Stimulated activated CD4-positive, alpha-beta T cell treated with anti-CD3 and anti-CD28 coated beads, Interleukin-15, amount 100 ng/mL, for 1 hour (primary cell): ENCODE results near the gene EGLN1.
A peak's percentile ranks its signal among the peaks of the same experiment; 100 is the strongest.
"Not testable (repeated sequence)": the region's sequence is repeated elsewhere in the genome, so short reads cannot be mapped to it uniquely, and the experiment has no call there.

Source experiments
- DNase-seq, 2 donors: peaks; one replicate each; pipeline ENCODE4 v3.0.0-alpha.2; 2020; ENCODE audit warnings: low read depth in 1 of 2, low spot score in 1 of 2

The EGLN1 gene

GRCh38 chr1:231421971-231422797, at the start of gene EGLN1:
Gene EGLN1, minus strand, starts transcription at chr1:231422287. Its CDS starts 399 bp downstream, at chr1:231421888.
- peak; percentile 69 to 75 for DNase-seq

- not testable (repeated sequence) for DNase-seq
These were observed 49.4 kb upstream of the EGLN1 start for GRCh38 chr1:231471500-231471899.

- DNase-seq: not testable (repeated sequence)
These were observed 48.9 kb upstream of the EGLN1 start for GRCh38 chr1:231471027-231471426.

GRCh38 chr1:231467986-231468385, 45.9 kb upstream of the EGLN1 start:
- DNase-seq: no peak

- no peak for DNase-seq
These were observed 43.0 kb upstream of the EGLN1 start for GRCh38 chr1:231465051-231465450.

- no peak for DNase-seq
These were observed 41.5 kb upstream of the EGLN1 start for GRCh38 chr1:231463541-231463940.

- DNase-seq: peak; percentile 4 to 13
These were observed 38.5 kb upstream of the EGLN1 start for GRCh38 chr1:231460614-231461013.

GRCh38 chr1:231459438-231459837, 37.4 kb upstream of the EGLN1 start:
- DNase-seq: not testable (repeated sequence)

GRCh38 chr1:231457956-231458355, 35.9 kb upstream of the EGLN1 start:
- not testable (repeated sequence) for DNase-seq

GRCh38 chr1:231454133-231454532, 32.0 kb upstream of the EGLN1 start:
- not testable (repeated sequence) for DNase-seq

GRCh38 chr1:231446138-231446537, 24.1 kb upstream of the EGLN1 start:
- DNase-seq: no peak

GRCh38 chr1:231444059-231444458, 22.0 kb upstream of the EGLN1 start:
- no peak for DNase-seq

GRCh38 chr1:231443363-231443762, 21.3 kb upstream of the EGLN1 start:
- DNase-seq: no peak

- no peak for DNase-seq
These were observed 20.6 kb upstream of the EGLN1 start for GRCh38 chr1:231442735-231443134.

GRCh38 chr1:231432996-231433395, 10.9 kb upstream of the EGLN1 start:
- no peak for DNase-seq

GRCh38 chr1:231431665-231432415, 9.8 kb upstream of the EGLN1 start:
- no peak for DNase-seq

GRCh38 chr1:231430678-231431352, 8.7 kb upstream of the EGLN1 start:
- not testable (repeated sequence) for DNase-seq

- no peak for DNase-seq
These were observed 6.3 kb upstream of the EGLN1 start for GRCh38 chr1:231428377-231428776.

- no peak for DNase-seq
These were observed 3.1 kb upstream of the EGLN1 start for GRCh38 chr1:231424950-231425805.

- DNase-seq: no peak
These were observed 1.6 kb upstream of the EGLN1 start for GRCh38 chr1:231423648-231424047.
